TTC549 (cell line): ENCODE data around the gene SUSD3.
"Not testable (repeated sequence)": the region's sequence is repeated elsewhere in the genome, so short reads cannot be mapped to it uniquely, and the experiment has no call there.

ENCODE experiments used
- FAIRE-seq: peaks from 2 replicates; lab custom pipeline; 2012; peaks lifted over from hg19 to GRCh38; lab: Jason Lieb, UNC

SUSD3 gene

GRCh38 chr9:93093877-93094657, 35.6 kb downstream of the SUSD3 start:
- no peak for FAIRE-seq

- no peak for FAIRE-seq
Measured at GRCh38 chr9:93094658-93095204, 36.2 kb downstream of the SUSD3 start.

GRCh38 chr9:93095205-93096130, 37.0 kb downstream of the SUSD3 start:
- no peak for FAIRE-seq

GRCh38 chr9:93096131-93096802, 37.8 kb downstream of the SUSD3 start, which contains the start of gene CARD19:
Gene CARD19, plus strand, starts transcription at chr9:93096217. Its CDS starts 129 bp downstream, at chr9:93096346.
- no peak for FAIRE-seq

- no peak for FAIRE-seq
Measured at GRCh38 chr9:93096811-93097382, 38.4 kb downstream of the SUSD3 start.

- no peak for FAIRE-seq
Measured at GRCh38 chr9:93097511-93098201, 39.2 kb downstream of the SUSD3 start.

GRCh38 chr9:93098236-93098946, 39.9 kb downstream of the SUSD3 start:
- no peak for FAIRE-seq

GRCh38 chr9:93099551-93100275, 41.2 kb downstream of the SUSD3 start:
- no peak for FAIRE-seq

GRCh38 chr9:93100276-93100636, 41.8 kb downstream of the SUSD3 start:
- FAIRE-seq = no peak

GRCh38 chr9:93101086-93101485, 42.6 kb downstream of the SUSD3 start:
- FAIRE-seq = not testable (repeated sequence)

GRCh38 chr9:93105620-93106019, 47.1 kb downstream of the SUSD3 start:
- FAIRE-seq = no peak

GRCh38 chr9:93107151-93107824, 48.8 kb downstream of the SUSD3 start:
- FAIRE-seq = no peak

GRCh38 chr9:93107825-93108161, 49.3 kb downstream of the SUSD3 start:
- FAIRE-seq = no peak

- FAIRE-seq = no peak
Measured at GRCh38 chr9:93108291-93109041, 50.0 kb downstream of the SUSD3 start.

GRCh38 chr9:93110311-93110855, 51.9 kb downstream of the SUSD3 start:
- FAIRE-seq = no peak

GRCh38 chr9:93111001-93111370, 52.5 kb downstream of the SUSD3 start:
- no peak for FAIRE-seq

GRCh38 chr9:93111371-93112115, 53.0 kb downstream of the SUSD3 start:
- FAIRE-seq = no peak
